Loucy (cell line): ENCODE results near the gene SERPINB6.

Experiments
- EZH2phosphoT487 ChIP-seq: fragments of 200-600 bp; IDR thresholded peaks from 2 replicates; pipeline ENCODE4 v1.6.1; 2018; ENCODE audit warnings: antibody characterized with exemption, mild to moderate bottlenecking, moderate library complexity, borderline replicate concordance
- TF ChIP-seq, protein P1 (sequence below): fragments of 200-600 bp; sonication (generic); conservative IDR thresholded peaks from 2 replicates; pipeline ENCODE4 v1.5.1; 2014; ENCODE audit warnings: mild to moderate bottlenecking, antibody characterized with exemption, low read length

DNA sequence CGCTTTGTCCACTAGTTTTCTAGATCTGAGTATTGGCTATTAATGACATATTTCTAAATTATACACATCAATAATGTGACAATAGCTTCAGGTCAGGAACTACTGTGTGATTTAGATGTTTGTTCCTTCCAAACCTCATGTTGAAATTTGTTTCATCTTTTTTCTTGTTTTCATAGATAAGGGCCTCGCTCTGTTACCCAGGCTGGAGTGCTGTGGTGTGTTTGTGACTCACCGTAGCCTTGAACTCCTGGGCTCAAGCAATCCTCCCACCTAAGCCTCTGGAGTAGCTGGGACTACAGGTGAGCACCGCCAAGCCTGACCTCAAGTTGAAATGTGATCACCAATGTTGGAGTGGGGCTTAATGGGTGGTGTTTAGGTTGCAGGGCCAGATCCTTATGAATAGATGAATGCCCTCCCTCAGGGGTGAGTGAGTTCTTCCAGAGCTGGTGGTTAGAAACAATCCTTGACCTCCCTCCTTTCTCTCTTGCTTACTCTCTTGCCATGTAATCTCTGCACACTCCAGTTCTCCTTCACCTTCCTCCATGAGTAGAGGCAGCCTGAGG is 22.5 kb upstream of the SERPINB6 start:
- TF ChIP-seq, protein P1, sequence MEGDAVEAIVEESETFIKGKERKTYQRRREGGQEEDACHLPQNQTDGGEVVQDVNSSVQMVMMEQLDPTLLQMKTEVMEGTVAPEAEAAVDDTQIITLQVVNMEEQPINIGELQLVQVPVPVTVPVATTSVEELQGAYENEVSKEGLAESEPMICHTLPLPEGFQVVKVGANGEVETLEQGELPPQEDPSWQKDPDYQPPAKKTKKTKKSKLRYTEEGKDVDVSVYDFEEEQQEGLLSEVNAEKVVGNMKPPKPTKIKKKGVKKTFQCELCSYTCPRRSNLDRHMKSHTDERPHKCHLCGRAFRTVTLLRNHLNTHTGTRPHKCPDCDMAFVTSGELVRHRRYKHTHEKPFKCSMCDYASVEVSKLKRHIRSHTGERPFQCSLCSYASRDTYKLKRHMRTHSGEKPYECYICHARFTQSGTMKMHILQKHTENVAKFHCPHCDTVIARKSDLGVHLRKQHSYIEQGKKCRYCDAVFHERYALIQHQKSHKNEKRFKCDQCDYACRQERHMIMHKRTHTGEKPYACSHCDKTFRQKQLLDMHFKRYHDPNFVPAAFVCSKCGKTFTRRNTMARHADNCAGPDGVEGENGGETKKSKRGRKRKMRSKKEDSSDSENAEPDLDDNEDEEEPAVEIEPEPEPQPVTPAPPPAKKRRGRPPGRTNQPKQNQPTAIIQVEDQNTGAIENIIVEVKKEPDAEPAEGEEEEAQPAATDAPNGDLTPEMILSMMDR = no peak
- TF ChIP-seq EZH2phosphoT487 = no peak
